NB4 (cell line): ENCODE data around the gene STK32B.

Experiments used
- DNase-seq: peaks from one replicate; pipeline ENCODE4 v3.0.0; 2010; ENCODE audit warnings: low read depth
- H3K4me3 ChIP-seq: one replicate; pipeline ENCODE4 v1.5.1; 2011; ENCODE audit warnings: mild to moderate bottlenecking, low read depth, low read length, moderate library complexity
- CTCF ChIP-seq: IDR thresholded peaks from one replicate; pipeline ENCODE4 v1.5.1; 2012; ENCODE audit warnings: low read depth, low read length
- MAX ChIP-seq: IDR thresholded peaks from 2 replicates; pipeline ENCODE4 v1.6.1; 2011; ENCODE audit warnings: low read depth, low read length
- MYC ChIP-seq: IDR thresholded peaks from 2 replicates; pipeline ENCODE4 v1.6.1; 2011; ENCODE audit warnings: low read depth, low read length
- POLR2A ChIP-seq: IDR thresholded peaks from 2 replicates; pipeline ENCODE4 v1.6.1; 2011; ENCODE audit warnings: mild to moderate bottlenecking; ENCODE audit not compliant: insufficient read length; ENCODE audit errors: extremely low read depth

Gene STK32B

DNA sequence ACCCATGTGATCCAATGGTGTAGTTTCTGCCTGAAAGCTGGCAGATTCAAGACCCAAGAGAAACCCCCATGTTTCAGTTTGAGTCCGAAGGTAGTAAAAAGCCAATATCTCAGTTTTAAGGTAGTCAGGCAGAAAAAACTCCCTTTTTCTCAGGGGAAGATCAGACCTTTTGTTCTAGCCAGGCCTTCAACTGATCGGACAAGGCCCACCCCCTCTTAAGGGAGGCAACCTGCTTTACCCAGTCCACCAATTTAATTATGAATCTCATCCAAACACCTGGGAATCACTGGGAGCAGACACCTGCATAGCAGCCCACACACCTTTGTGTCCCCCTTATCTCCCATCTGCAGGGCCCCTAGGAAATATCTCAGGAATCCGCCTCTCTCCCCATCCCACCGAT is 322.0 kb downstream of the STK32B start:
- TF ChIP-seq MAX (no peak), CTCF (no peak), POLR2A (no peak), MYC (no peak)
- DNase-seq, result no peak
- no peak overlapping the region for H3K4me3 ChIP-seq

DNA sequence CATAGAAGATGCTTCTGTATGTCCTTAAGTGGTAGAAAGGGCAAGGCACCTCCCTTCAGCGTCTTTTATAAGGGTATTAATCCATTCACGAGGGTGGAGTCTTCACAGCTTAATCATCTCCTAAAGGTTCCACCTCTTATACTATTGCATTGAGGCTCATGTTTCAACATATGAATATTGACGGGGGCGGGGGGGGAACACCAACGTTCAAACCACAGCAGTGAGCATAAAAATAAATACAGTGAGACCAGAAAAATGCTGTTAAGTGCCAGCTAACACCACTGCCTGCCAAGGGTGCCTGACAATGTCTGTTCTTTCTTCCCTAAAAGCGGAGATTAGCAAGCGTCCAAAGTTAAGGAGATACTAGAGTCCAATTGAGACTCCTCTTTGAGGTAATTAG is 323.3 kb downstream of the STK32B start:
- DNase-seq, result no peak
- no peak for TF ChIP-seq POLR2A
- TF ChIP-seq MYC, result no peak
- TF ChIP-seq CTCF, result no peak
- no peak for TF ChIP-seq MAX
- H3K4me3 ChIP-seq, result no peak overlapping the region

GRCh38 chr4:5374994-5375393 is 323.7 kb downstream of the STK32B start:
- no peak for DNase-seq
- TF ChIP-seq CTCF (no peak), POLR2A (no peak), MYC (no peak), MAX (no peak)
- no peak overlapping the region for H3K4me3 ChIP-seq

GRCh38 chr4:5376015-5376414 is 324.7 kb downstream of the STK32B start:
- no peak for DNase-seq
- TF ChIP-seq CTCF (no peak), POLR2A (no peak), MAX (no peak), MYC (no peak)
- H3K4me3 ChIP-seq, result no peak overlapping the region

DNA sequence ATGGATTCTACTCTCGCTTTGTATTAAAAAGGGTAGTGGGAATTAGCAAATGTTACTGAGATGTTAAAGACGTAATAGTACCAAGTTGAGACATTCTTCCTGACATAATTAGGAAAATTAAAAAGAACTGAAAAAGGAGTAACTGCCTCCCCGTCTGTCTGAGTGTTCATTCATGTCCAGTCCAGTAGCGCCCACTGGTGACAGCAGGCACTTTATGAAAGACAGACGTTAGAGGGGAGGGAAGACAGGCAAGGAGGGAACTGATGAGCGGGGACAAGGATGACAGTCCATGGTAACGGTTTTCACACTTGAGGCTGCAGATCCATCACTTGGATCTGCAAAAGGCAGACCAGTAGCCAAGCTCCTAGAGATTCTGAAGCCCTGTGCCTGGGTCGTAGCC is 326.7 kb downstream of the STK32B start:
- H3K4me3 ChIP-seq, result no peak overlapping the region
- TF ChIP-seq CTCF, result peak; percentile 22
- no peak for TF ChIP-seq MAX
- peak; percentile 33 for DNase-seq

DNA sequence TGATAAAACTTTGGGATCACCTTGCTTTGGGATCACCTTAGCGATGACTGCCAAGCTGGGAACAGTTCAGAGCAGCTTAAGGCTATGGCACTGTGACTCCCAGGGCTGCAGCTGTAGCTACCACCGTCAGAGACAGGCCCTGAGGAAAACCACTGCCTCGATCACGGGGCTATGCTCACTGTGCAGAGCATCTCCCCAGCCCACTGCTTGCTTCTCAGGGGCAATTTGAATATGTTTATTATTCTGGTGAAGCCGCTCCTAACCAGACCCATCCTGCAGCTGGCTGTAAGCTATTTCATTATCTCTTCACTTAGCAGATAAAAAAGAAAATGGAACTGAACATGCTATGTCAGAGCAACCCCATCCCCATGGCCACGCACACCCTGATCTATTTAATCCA is 328.6 kb downstream of the STK32B start:
- no peak for DNase-seq
- no peak for TF ChIP-seq POLR2A
- no peak for TF ChIP-seq MYC
- no peak for TF ChIP-seq CTCF
- no peak for TF ChIP-seq MAX
- H3K4me3 ChIP-seq, result no peak overlapping the region
